ENCODE results near the gene HSPB8.

The HSPB8 gene

DNA sequence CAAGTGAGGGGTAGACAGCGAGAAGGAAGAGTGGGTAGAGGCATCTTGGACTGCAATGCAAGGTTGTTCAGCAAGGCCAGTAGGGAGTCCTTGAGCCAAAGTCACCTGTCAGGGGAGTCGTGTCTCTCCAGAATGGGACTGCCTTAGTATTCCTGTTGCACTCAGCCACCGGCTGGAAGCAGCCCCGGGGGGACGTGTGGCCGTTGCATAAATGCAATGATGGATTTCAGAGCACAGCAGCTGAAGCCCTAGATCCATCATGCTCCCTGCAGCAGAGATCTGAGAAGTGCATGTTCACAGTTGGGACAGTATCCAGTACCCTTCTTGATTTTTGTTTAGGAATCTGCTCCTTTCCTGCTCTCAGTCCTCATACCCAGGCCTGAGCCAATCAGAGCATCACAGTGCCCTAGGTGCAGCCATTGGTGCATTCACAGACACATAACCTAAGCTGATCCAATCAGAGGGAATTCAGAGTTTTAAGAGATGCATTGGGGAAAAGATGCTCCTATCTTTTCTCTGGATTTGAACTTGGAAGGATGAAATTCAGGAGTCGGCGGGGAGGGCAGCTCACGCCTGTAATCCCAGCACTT is 62.9 kb downstream of the HSPB8 start:
- no peak for DNase-seq (ENCODE audit: extremely low spot score)
- TF ChIP-seq ELF4 (IDR thresholded peaks at IDR 0.05) (no peak), CTBP1 (IDR thresholded peaks at IDR 0.05; ENCODE audit: borderline replicate concordance) (no peak), LEF1 (IDR thresholded peaks at IDR 0.05; ENCODE audit: borderline replicate concordance) (no peak), FOXA1 (IDR thresholded peaks at IDR 0.05) (no peak), SP1 (IDR thresholded peaks at IDR 0.05) (no peak), FOXK2 (IDR thresholded peaks at IDR 0.05) (no peak), TARDBP (IDR thresholded peaks at IDR 0.05) (no peak), SUZ12 (IDR thresholded peaks at IDR 0.05) (no peak), NFRKB (IDR thresholded peaks at IDR 0.05) (no peak), L3MBTL2 (conservative IDR thresholded peaks at IDR 0.05) (no peak), FOXM1 (IDR thresholded peaks at IDR 0.05; ENCODE audit: borderline replicate concordance) (no peak), HDGF (IDR thresholded peaks at IDR 0.05; ENCODE audit: borderline replicate concordance) (no peak), ARNT (IDR thresholded peaks at IDR 0.05) (no peak), ZNF384 (IDR thresholded peaks at IDR 0.05) (no peak), PKNOX1 (IDR thresholded peaks at IDR 0.05) (no peak), BHLHE40 (IDR thresholded peaks at IDR 0.05; ENCODE audit: borderline replicate concordance) (no peak)
- ChIA-PET CTCF (interaction anchor here (0.6 kb wide), 1 partner anchor 121 kb away, joined by 6 read pairs; no protein-coding TSS in a partner anchor), POLR2A (no interaction called here)

Data from HEK293T (cell line).